Gastrocnemius medialis (tissue), 4 donors: ENCODE results near the gene CENPT. TPM values are rescaled to one million over a fixed set of nuclear protein-coding genes. Genes with fewer than 3 reads are reported as not detected.

ENCODE experiments used
- ATAC-seq, 2 donors: fragments of 150-250 bp; one replicate each; pipeline ENCODE4 v1.9.1; 2016
- DNase-seq, 2 donors: peaks; one replicate each; pipeline ENCODE4 v3.0.0-alpha.2; 2019
- H3K27ac ChIP-seq, 4 donors: fragments of 200-600 bp; sonication (generic); 1 replicate in 1 of 4; 2 replicates in 3 of 4; pipeline ENCODE4 v1.5.1; 2016 to 2018; ENCODE audit warnings: mild to moderate bottlenecking in 2 of 4, moderate library complexity in 1 of 4
- H3K27me3 ChIP-seq, 3 donors: fragments of 200-600 bp; sonication (generic) in 2 of 3; 1 replicate in 1 of 3; 2 replicates in 2 of 3; pipeline versions ENCODE4 v1.5.1 to v1.6.0; 2016 to 2019; ENCODE audit warnings: mild to moderate bottlenecking in 1 of 3, moderate library complexity in 1 of 3
- H3K36me3 ChIP-seq, 2 donors: fragments of 200-600 bp; sonication (generic) in 1 of 2; one replicate each; pipeline ENCODE4 v1.5.1; 2017 to 2018
- H3K4me1 ChIP-seq, 2 donors: fragments of 200-600 bp; sonication (generic) in 1 of 2; one replicate each; pipeline ENCODE4 v1.5.1; 2016 to 2017; ENCODE audit warnings: mild to moderate bottlenecking in 2 of 2
- H3K4me3 ChIP-seq, 4 donors: fragments of 200-600 bp; sonication (generic) in 3 of 4; 1 replicate in 1 of 4; 2 replicates in 3 of 4; pipeline ENCODE4 v1.5.1; 2016 to 2019; ENCODE audit warnings: mild to moderate bottlenecking in 2 of 4
- H3K9me3 ChIP-seq, 3 donors: fragments of 200-600 bp; sonication (generic) in 2 of 3; 1 replicate in 1 of 3; 2 replicates in 2 of 3; pipeline ENCODE4 v1.5.1; 2016 to 2019
- CTCF ChIP-seq, 5 experiments: fragments of 450-650 bp in 3 of 5; fragments of 200-600 bp in 2 of 5; sonication (generic) in 2 of 5; IDR thresholded peaks in 4 of 5; conservative IDR thresholded peaks in 1 of 5; 1 replicate in 4 of 5; 2 replicates in 1 of 5; pipeline ENCODE4 v1.5.1; 2016 to 2019; ENCODE audit warnings: antibody characterized with exemption in 5 of 5, mild to moderate bottlenecking in 3 of 5, moderate library complexity in 3 of 5
- POLR2A ChIP-seq, 2 donors: fragments of 450-650 bp; IDR thresholded peaks; one replicate each; pipeline ENCODE4 v1.6.1; 2017; ENCODE audit warnings: antibody characterized with exemption in 2 of 2, mild to moderate bottlenecking in 2 of 2, moderate library complexity in 2 of 2
- in situ Hi-C, 4 donors: fragments of 200-750 bp; cut with MboI; loops; one replicate each; pipeline versions ENCODE4 v1.15.0 to v1.8.0; 2017; ENCODE audit warnings: low sequenced_read_pairs in 4 of 4
- intact Hi-C: fragments of 100-400 bp; cut with DNase I; formaldehyde crosslinking; loops from one replicate; pipeline ENCODE4 v1.15.1; 2023; ENCODE audit warnings: low total_unique reads
- total RNA-seq, 4 donors: library from RNA; depleted of rRNA; stranded (reverse); fragments of >200 nt; gene quantifications; one replicate each; pipeline versions ENCODE4 v1.1.0 to v1.2.3, GENCODE V29; 2016

CENPT gene
- total RNA-seq, 4 donors from 2014 or later, result 14.9 to 41.2 (median 20.0) TPM

- DNase-seq, result no peak
- in situ Hi-C loops (no loop called here), intact Hi-C loops (no loop called here)
- peaks cover 39 to 46% of the 10 kb centered on the region in 2 donors for H3K4me1 ChIP-seq
- TF ChIP-seq CTCF (IDR thresholded peaks at IDR 0.05 in 4 of 5, conservative IDR thresholded peaks at IDR 0.05 in 1 of 5), result no peak
- no peak for TF ChIP-seq POLR2A (IDR thresholded peaks at IDR 0.05)
- H3K36me3 ChIP-seq, result no peaks in the 10 kb centered on the region
- H3K27me3 ChIP-seq, result no peaks in the 10 kb centered on the region
- H3K27ac ChIP-seq, result peak overlapping the region in 1 of 4 donors; percentile 46
- H3K9me3 ChIP-seq, result no peaks in the 10 kb centered on the region
- no peak overlapping the region for H3K4me3 ChIP-seq
- ATAC-seq, result no peak
Observed at GRCh38 chr16:67783353-67783725, 64.2 kb downstream of the CENPT start.

GRCh38 chr16:67782567-67783352 is 64.7 kb downstream of the CENPT start:
- no peaks in the 10 kb centered on the region for H3K9me3 ChIP-seq
- DNase-seq (no peak), ATAC-seq (no peak)
- H3K4me3 ChIP-seq, result no peak overlapping the region
- peak overlapping the region in 1 of 4 donors; percentile 46 for H3K27ac ChIP-seq
- no peaks in the 10 kb centered on the region for H3K27me3 ChIP-seq
- TF ChIP-seq POLR2A (IDR thresholded peaks at IDR 0.05), result no peak
- TF ChIP-seq CTCF (IDR thresholded peaks at IDR 0.05 in 4 of 5, conservative IDR thresholded peaks at IDR 0.05 in 1 of 5), result no peak
- intact Hi-C loops (no loop called here), in situ Hi-C loops (no loop called here)
- H3K36me3 ChIP-seq, result no peaks in the 10 kb centered on the region
- H3K4me1 ChIP-seq, result peaks cover 39 to 46% of the 10 kb centered on the region in 2 donors

DNA sequence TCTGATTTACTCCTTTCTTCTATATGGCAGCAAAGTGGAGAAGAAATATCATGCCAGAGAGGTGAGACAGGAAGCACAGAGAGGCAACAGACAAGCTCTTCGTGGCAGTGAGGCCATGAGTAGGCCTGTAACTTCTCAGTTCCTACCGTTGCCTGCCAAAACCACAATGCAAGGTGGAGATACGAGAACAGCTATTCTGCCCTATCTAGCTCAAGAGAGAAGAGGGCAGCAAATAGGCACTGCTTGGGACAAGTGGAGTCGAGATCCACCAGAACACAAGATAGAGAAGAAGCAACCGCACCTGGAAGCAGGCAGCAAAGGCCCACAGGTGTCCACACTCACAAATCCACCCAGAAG is 66.0 kb downstream of the CENPT start:
- no peaks in the 10 kb centered on the region for H3K36me3 ChIP-seq
- H3K9me3 ChIP-seq, result no peaks in the 10 kb centered on the region
- intact Hi-C loops, result no loop called here
- no peaks in the 10 kb centered on the region for H3K27me3 ChIP-seq
- in situ Hi-C loops, result no loop called here
- ATAC-seq (no peak), DNase-seq (no peak)
- H3K4me3 ChIP-seq, result no peak overlapping the region
- peaks cover 39 to 46% of the 10 kb centered on the region in 2 donors for H3K4me1 ChIP-seq
- peak overlapping the region in 3 of 4 donors; percentile 45 to 82 (median 80) for H3K27ac ChIP-seq
- TF ChIP-seq POLR2A (IDR thresholded peaks at IDR 0.05), result no peak

DNA sequence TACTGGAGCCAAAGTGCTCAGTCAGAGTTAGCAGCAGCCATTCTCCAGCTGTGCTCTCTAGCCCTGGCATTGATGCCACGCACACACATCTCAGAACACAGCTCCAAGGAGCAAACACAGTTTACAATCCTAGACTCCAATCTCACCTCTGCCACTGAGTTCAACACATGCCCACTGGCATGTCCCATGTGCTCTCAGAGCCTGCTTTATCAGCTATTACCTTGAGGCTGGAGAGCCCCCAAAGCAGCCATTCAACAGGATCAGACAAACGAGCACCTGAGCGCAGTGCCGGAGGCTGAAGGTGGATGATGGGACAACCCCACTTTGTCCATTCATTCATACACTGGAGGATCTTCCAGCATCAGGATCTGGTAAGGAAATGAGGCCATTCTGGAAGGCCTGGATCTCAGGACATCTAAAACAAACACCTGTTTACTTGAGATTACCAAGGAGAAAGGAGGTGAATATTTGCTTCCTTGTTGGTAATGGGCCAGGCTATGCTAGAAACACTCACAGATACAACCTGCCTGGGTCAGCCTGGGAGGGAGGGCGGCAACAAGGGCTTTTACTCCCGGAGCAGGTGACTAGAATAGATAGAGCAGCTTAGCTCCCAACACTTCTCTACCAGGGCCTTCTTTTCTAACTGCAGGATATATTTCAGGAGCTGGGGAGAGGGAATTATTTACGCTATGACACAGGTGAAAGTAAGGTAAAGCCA is 66.5 kb downstream of the CENPT start:
- Histone ChIP-seq H3K4me3 (no peak overlapping the region), H3K4me1 (peaks cover 39 to 46% of the 10 kb centered on the region in 2 donors), H3K9me3 (no peaks in the 10 kb centered on the region), H3K27ac (peak overlapping the region; percentile 33 to 82 (median 69)), H3K27me3 (no peaks in the 10 kb centered on the region), H3K36me3 (no peaks in the 10 kb centered on the region)
- intact Hi-C loops (loop anchor here (1.0 kb wide), 1 partner anchor 33 kb away; no protein-coding TSS in a partner anchor), in situ Hi-C loops (no loop called here)
- no peak for DNase-seq
- ATAC-seq, result no peak
- TF ChIP-seq CTCF (IDR thresholded peaks at IDR 0.05 in 4 of 5, conservative IDR thresholded peaks at IDR 0.05 in 1 of 5) (no peak), POLR2A (IDR thresholded peaks at IDR 0.05) (no peak)
